ENCODE results near the gene ITGA8. TPM values are rescaled to one million over a fixed set of nuclear protein-coding genes. Genes with fewer than 3 reads are reported as not detected.

ITGA8 gene
- total RNA-seq, 1 donor, result 2.5 TPM

DNA sequence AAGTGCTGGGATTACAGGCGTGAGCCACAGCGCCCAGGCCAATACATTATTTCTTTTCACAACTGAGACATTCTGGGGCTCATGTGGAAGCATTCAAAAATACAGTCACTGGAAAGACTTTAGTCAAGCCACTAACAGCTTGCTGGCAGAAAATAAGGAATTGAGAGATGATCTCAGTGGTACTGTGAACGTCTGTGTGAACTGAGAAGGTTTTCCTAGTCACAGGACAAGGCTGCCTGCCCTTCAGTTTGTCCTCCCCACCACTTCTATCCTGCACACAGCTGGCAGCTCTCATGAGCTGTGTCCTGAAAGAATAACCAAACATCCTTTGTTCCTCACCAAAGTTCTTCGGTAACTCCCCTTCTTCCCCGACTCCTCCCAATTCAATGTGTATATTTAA is 31.3 kb upstream of the ITGA8 start:
- no peak overlapping the region for H3K27ac ChIP-seq (ENCODE audit: low read depth, low read length)
- H3K9me3 ChIP-seq (ENCODE audit: low read depth, low read length), result no peaks in the 10 kb centered on the region
- no peaks in the 10 kb centered on the region for H4K20me1 ChIP-seq (ENCODE audit: insufficient read depth, low read length)
- no peaks in the 10 kb centered on the region for H3K79me2 ChIP-seq (ENCODE audit: insufficient read depth, low read length)
- H3K4me1 ChIP-seq (ENCODE audit: insufficient read depth, low read length), result no peaks in the 10 kb centered on the region
- no peak overlapping the region for H3K4me2 ChIP-seq (ENCODE audit: insufficient read depth, low read length)
- H3K36me3 ChIP-seq (ENCODE audit: insufficient read depth, low read length), result no peaks in the 10 kb centered on the region
- H2AFZ ChIP-seq (ENCODE audit: low read length), result no peak overlapping the region
- no peak overlapping the region for H3K4me3 ChIP-seq (ENCODE audit: insufficient read depth, low read length)
- DNase-seq (ENCODE audit: insufficient read length, low spot score, missing footprints), result no peak
- TF ChIP-seq, protein P1, sequence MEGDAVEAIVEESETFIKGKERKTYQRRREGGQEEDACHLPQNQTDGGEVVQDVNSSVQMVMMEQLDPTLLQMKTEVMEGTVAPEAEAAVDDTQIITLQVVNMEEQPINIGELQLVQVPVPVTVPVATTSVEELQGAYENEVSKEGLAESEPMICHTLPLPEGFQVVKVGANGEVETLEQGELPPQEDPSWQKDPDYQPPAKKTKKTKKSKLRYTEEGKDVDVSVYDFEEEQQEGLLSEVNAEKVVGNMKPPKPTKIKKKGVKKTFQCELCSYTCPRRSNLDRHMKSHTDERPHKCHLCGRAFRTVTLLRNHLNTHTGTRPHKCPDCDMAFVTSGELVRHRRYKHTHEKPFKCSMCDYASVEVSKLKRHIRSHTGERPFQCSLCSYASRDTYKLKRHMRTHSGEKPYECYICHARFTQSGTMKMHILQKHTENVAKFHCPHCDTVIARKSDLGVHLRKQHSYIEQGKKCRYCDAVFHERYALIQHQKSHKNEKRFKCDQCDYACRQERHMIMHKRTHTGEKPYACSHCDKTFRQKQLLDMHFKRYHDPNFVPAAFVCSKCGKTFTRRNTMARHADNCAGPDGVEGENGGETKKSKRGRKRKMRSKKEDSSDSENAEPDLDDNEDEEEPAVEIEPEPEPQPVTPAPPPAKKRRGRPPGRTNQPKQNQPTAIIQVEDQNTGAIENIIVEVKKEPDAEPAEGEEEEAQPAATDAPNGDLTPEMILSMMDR (IDR thresholded peaks at IDR 0.05; ENCODE audit: extremely low read depth, low read depth, low read length), result no peak
- H3K27me3 ChIP-seq (ENCODE audit: insufficient read depth, low read length), result peaks cover 22% of the 10 kb centered on the region

- Histone ChIP-seq H2AFZ (ENCODE audit: low read length) (no peak overlapping the region), H3K9me3 (ENCODE audit: low read depth, low read length) (no peaks in the 10 kb centered on the region), H3K4me2 (ENCODE audit: insufficient read depth, low read length) (no peak overlapping the region), H3K36me3 (ENCODE audit: insufficient read depth, low read length) (no peaks in the 10 kb centered on the region), H3K27ac (ENCODE audit: low read depth, low read length) (no peak overlapping the region), H3K4me1 (ENCODE audit: insufficient read depth, low read length) (no peaks in the 10 kb centered on the region), H3K79me2 (ENCODE audit: insufficient read depth, low read length) (no peaks in the 10 kb centered on the region), H3K4me3 (ENCODE audit: insufficient read depth, low read length) (no peak overlapping the region), H4K20me1 (ENCODE audit: insufficient read depth, low read length) (no peaks in the 10 kb centered on the region), H3K27me3 (ENCODE audit: insufficient read depth, low read length) (peaks cover 23% of the 10 kb centered on the region)
- no peak for DNase-seq (ENCODE audit: insufficient read length, low spot score, missing footprints)
- TF ChIP-seq, protein P1 (IDR thresholded peaks at IDR 0.05; ENCODE audit: extremely low read depth, low read depth, low read length), result no peak
Observed at GRCh38 chr10:15748126-15748525, 28.4 kb upstream of the ITGA8 start.

- Histone ChIP-seq H2AFZ (ENCODE audit: low read length) (no peak overlapping the region), H3K4me3 (ENCODE audit: insufficient read depth, low read length) (no peak overlapping the region), H3K27ac (ENCODE audit: low read depth, low read length) (no peak overlapping the region), H3K4me2 (ENCODE audit: insufficient read depth, low read length) (no peak overlapping the region), H3K36me3 (ENCODE audit: insufficient read depth, low read length) (no peaks in the 10 kb centered on the region), H3K79me2 (ENCODE audit: insufficient read depth, low read length) (no peaks in the 10 kb centered on the region), H3K9me3 (ENCODE audit: low read depth, low read length) (no peaks in the 10 kb centered on the region), H3K4me1 (ENCODE audit: insufficient read depth, low read length) (no peaks in the 10 kb centered on the region), H4K20me1 (ENCODE audit: insufficient read depth, low read length) (no peaks in the 10 kb centered on the region), H3K27me3 (ENCODE audit: insufficient read depth, low read length) (peaks cover 23% of the 10 kb centered on the region)
- TF ChIP-seq, protein P1 (IDR thresholded peaks at IDR 0.05; ENCODE audit: extremely low read depth, low read depth, low read length), result no peak
- DNase-seq (ENCODE audit: insufficient read length, low spot score, missing footprints), result no peak
Observed at GRCh38 chr10:15747632-15748031, 27.9 kb upstream of the ITGA8 start.

GRCh38 chr10:15745751-15746150 is 26.0 kb upstream of the ITGA8 start:
- DNase-seq (ENCODE audit: insufficient read length, low spot score, missing footprints), result no peak
- TF ChIP-seq, protein P1 (IDR thresholded peaks at IDR 0.05; ENCODE audit: extremely low read depth, low read depth, low read length), result no peak
- Histone ChIP-seq H3K4me2 (ENCODE audit: insufficient read depth, low read length) (no peak overlapping the region), H2AFZ (ENCODE audit: low read length) (no peak overlapping the region), H3K4me3 (ENCODE audit: insufficient read depth, low read length) (no peak overlapping the region), H4K20me1 (ENCODE audit: insufficient read depth, low read length) (no peaks in the 10 kb centered on the region), H3K27me3 (ENCODE audit: insufficient read depth, low read length) (peaks cover 19% of the 10 kb centered on the region), H3K9me3 (ENCODE audit: low read depth, low read length) (no peaks in the 10 kb centered on the region), H3K27ac (ENCODE audit: low read depth, low read length) (no peak overlapping the region), H3K36me3 (ENCODE audit: insufficient read depth, low read length) (no peaks in the 10 kb centered on the region), H3K79me2 (ENCODE audit: insufficient read depth, low read length) (no peaks in the 10 kb centered on the region), H3K4me1 (ENCODE audit: insufficient read depth, low read length) (no peaks in the 10 kb centered on the region)
